ENCODE results near the gene SLC51B.

DNA sequence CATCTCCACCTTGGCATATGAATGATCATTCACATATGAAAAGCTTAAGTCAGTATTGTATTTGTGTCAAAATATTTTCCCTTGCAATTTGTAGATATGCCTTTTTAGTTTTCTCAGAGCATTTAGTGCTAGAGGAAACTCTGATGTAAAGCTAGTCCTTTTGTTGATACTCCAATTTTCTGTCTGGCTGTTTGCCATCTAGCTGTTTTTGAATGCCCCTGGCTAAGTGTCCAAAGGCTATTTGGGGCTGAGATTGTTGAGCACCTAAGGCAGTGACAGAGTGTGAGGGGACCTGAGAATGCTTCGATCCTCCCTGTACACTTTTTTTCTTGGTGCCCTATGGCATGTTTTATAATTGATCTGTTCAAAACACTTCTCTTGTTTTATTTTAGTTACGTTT is 3.1 kb downstream of the SLC51B start:
- TF ChIP-seq, protein P1, sequence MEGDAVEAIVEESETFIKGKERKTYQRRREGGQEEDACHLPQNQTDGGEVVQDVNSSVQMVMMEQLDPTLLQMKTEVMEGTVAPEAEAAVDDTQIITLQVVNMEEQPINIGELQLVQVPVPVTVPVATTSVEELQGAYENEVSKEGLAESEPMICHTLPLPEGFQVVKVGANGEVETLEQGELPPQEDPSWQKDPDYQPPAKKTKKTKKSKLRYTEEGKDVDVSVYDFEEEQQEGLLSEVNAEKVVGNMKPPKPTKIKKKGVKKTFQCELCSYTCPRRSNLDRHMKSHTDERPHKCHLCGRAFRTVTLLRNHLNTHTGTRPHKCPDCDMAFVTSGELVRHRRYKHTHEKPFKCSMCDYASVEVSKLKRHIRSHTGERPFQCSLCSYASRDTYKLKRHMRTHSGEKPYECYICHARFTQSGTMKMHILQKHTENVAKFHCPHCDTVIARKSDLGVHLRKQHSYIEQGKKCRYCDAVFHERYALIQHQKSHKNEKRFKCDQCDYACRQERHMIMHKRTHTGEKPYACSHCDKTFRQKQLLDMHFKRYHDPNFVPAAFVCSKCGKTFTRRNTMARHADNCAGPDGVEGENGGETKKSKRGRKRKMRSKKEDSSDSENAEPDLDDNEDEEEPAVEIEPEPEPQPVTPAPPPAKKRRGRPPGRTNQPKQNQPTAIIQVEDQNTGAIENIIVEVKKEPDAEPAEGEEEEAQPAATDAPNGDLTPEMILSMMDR (IDR thresholded peaks at IDR 0.05; ENCODE audit: poor library complexity), result no peak
- TF ChIP-seq EZH2 (IDR thresholded peaks at IDR 0.05; ENCODE audit: borderline replicate concordance) (no peak), EZH2phosphoT487 (IDR thresholded peaks at IDR 0.05; ENCODE audit: low read depth, severe bottlenecking, unreplicated experiment) (no peak)

Data from hepatocyte (in vitro differentiated cells).